Panc1 (cell line): ENCODE data around the gene LAMP5.

Source experiments
- CTCF ChIP-seq: fragments of 450-650 bp; IDR thresholded peaks from 2 replicates; pipeline ENCODE4 v1.5.1; 2017; ENCODE audit warnings: mild to moderate bottlenecking
- REST ChIP-seq, 2 experiments: IDR thresholded peaks; 2 replicates each; pipeline ENCODE4 v1.6.1; 2011 to 2012; ENCODE audit warnings: low read depth in 2 of 2, control low read depth in 1 of 2, low read length in 1 of 2, mild to moderate bottlenecking in 1 of 2, moderate library complexity in 1 of 2; ENCODE audit not compliant: insufficient read depth in 1 of 2
- SIN3A ChIP-seq: IDR thresholded peaks from 2 replicates; pipeline ENCODE4 v1.6.1; 2012; ENCODE audit warnings: low read depth, mild to moderate bottlenecking, low read length, moderate library complexity, borderline replicate concordance; ENCODE audit not compliant: insufficient read depth

- no peak for TF ChIP-seq SIN3A
- TF ChIP-seq CTCF, result no peak
- TF ChIP-seq REST (IDR thresholded peaks at IDR 0.05; ENCODE audit: insufficient read depth in 1 of 2, low read depth in 2 of 2, low read length in 1 of 2), result no peak
Observed at GRCh38 chr20:9576695-9577094, 62.3 kb downstream of the LAMP5 start.
